Measurements from ENCODE around the gene TYROBP. TPM values are rescaled to one million over a fixed set of nuclear protein-coding genes. Genes with fewer than 3 reads are reported as not detected.

The TYROBP gene
- total RNA-seq, 2 donors from 2014 or later, result 30.6 to 60.7 TPM

DNA sequence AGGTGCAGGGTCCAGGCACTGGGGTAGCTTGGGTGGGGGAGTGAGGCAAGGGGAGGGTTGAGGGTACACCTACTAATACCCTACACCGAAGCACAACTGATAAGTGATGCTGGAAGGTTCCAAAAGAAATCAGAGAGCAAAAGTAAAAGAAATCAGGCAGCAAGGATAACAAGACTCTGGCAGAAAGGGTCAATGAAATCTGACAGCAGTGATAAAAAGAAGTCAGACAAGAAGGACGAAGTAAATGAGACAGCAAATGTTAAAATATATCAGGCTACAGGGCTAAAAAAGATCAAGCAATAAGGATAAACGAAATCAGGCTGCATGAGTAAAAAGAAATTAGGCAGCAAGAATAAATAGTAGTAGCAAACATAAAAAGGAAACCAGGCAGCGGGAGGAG lies 32.7 kb upstream of the TYROBP start:
- Histone ChIP-seq H3K36me3 (peaks cover 0 to 3% of the 10 kb centered on the region in 2 donors), H3K4me1 (replicated peaks) (peaks cover 7% of the 10 kb centered on the region), H3K27me3 (replicated peaks; ENCODE audit: insufficient read depth) (no peaks in the 10 kb centered on the region), H3K9me3 (no peaks in the 10 kb centered on the region), H3K27ac (no peak overlapping the region), H3K4me3 (no peak overlapping the region)
- no peak for DNase-seq (ENCODE audit: low spot score)
- no peak for TF ChIP-seq POLR2A (IDR thresholded peaks at IDR 0.05)
- TF ChIP-seq, protein P1, sequence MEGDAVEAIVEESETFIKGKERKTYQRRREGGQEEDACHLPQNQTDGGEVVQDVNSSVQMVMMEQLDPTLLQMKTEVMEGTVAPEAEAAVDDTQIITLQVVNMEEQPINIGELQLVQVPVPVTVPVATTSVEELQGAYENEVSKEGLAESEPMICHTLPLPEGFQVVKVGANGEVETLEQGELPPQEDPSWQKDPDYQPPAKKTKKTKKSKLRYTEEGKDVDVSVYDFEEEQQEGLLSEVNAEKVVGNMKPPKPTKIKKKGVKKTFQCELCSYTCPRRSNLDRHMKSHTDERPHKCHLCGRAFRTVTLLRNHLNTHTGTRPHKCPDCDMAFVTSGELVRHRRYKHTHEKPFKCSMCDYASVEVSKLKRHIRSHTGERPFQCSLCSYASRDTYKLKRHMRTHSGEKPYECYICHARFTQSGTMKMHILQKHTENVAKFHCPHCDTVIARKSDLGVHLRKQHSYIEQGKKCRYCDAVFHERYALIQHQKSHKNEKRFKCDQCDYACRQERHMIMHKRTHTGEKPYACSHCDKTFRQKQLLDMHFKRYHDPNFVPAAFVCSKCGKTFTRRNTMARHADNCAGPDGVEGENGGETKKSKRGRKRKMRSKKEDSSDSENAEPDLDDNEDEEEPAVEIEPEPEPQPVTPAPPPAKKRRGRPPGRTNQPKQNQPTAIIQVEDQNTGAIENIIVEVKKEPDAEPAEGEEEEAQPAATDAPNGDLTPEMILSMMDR (IDR thresholded peaks at IDR 0.05), result no peak
- TF ChIP-seq POLR2AphosphoS5 (IDR thresholded peaks at IDR 0.05), result no peak
- intact Hi-C loops (cut with DNase I), result no loop called here
- WGBS, result 51% methylated on average over 4 of the region's 4 CpGs

DNA sequence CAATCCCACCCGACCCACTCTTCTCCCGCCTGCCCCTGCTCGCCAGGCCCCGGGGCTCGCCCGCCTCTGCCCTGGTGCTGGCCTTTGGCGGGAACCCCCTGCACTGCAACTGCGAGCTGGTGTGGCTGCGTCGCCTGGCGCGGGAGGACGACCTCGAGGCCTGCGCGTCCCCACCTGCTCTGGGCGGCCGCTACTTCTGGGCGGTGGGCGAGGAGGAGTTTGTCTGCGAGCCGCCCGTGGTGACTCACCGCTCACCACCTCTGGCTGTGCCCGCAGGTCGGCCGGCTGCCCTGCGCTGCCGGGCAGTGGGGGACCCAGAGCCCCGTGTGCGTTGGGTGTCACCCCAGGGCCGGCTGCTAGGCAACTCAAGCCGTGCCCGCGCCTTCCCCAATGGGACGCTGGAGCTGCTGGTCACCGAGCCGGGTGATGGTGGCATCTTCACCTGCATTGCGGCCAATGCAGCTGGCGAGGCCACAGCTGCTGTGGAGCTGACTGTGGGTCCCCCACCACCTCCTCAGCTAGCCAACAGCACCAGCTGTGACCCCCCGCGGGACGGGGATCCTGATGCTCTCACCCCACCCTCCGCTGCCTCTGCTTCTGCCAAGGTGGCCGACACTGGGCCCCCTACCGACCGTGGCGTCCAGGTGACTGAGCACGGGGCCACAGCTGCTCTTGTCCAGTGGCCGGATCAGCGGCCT lies 32.1 kb upstream of the TYROBP start:
- DNase-seq (ENCODE audit: low spot score), result no peak
- peaks cover 7% of the 10 kb centered on the region for H3K4me1 ChIP-seq (replicated peaks)
- intact Hi-C loops (cut with DNase I), result no loop called here
- H3K27ac ChIP-seq, result no peak overlapping the region
- peaks cover 0 to 3% of the 10 kb centered on the region in 2 donors for H3K36me3 ChIP-seq
- no peaks in the 10 kb centered on the region for H3K9me3 ChIP-seq
- H3K27me3 ChIP-seq (replicated peaks; ENCODE audit: insufficient read depth), result no peaks in the 10 kb centered on the region
- no peak overlapping the region for H3K4me3 ChIP-seq
- TF ChIP-seq POLR2A (IDR thresholded peaks at IDR 0.05) (no peak), POLR2AphosphoS5 (IDR thresholded peaks at IDR 0.05) (no peak)
- TF ChIP-seq, protein P1 (IDR thresholded peaks at IDR 0.05), result no peak
- 93% methylated on average over 51 of the region's 51 CpGs for WGBS

DNA sequence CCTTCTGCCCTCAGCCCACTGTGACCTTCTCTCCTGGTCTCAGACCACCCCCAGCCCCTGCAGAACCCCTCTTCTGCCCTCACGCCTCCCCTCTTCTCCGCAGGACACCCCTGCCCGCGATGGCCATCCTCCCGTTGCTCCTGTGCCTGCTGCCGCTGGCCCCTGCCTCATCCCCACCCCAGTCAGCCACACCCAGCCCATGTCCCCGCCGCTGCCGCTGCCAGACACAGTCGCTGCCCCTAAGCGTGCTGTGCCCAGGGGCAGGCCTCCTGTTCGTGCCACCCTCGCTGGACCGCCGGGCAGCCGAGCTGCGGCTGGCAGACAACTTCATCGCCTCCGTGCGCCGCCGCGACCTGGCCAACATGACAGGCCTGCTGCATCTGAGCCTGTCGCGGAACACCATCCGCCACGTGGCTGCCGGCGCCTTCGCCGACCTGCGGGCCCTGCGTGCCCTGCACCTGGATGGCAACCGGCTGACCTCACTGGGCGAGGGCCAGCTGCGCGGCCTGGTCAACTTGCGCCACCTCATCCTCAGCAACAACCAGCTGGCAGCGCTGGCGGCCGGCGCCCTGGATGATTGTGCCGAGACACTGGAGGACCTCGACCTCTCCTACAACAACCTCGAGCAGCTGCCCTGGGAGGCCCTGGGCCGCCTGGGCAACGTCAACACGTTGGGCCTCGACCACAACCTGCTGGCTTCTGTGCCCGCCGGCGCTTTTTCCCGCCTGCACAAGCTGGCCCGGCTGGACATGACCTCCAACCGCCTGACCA lies 31.4 kb upstream of the TYROBP start:
- DNase-seq (ENCODE audit: low spot score), result no peak
- no peaks in the 10 kb centered on the region for H3K36me3 ChIP-seq
- peaks cover 7% of the 10 kb centered on the region for H3K4me1 ChIP-seq (replicated peaks)
- TF ChIP-seq POLR2AphosphoS5 (IDR thresholded peaks at IDR 0.05) (no peak), POLR2A (IDR thresholded peaks at IDR 0.05) (no peak)
- TF ChIP-seq, protein P1 (IDR thresholded peaks at IDR 0.05), result no peak
- intact Hi-C loops (cut with DNase I), result loop anchor here (5.0 kb wide), 1 partner anchor 182 kb away; the partner anchor contains the start of genes HSPB6 and PROSER3
- no peaks in the 10 kb centered on the region for H3K27me3 ChIP-seq (replicated peaks; ENCODE audit: insufficient read depth)
- H3K27ac ChIP-seq, result no peak overlapping the region
- no peak overlapping the region for H3K4me3 ChIP-seq
- no peaks in the 10 kb centered on the region for H3K9me3 ChIP-seq
- WGBS, result 94% methylated on average over 55 of the region's 55 CpGs

DNA sequence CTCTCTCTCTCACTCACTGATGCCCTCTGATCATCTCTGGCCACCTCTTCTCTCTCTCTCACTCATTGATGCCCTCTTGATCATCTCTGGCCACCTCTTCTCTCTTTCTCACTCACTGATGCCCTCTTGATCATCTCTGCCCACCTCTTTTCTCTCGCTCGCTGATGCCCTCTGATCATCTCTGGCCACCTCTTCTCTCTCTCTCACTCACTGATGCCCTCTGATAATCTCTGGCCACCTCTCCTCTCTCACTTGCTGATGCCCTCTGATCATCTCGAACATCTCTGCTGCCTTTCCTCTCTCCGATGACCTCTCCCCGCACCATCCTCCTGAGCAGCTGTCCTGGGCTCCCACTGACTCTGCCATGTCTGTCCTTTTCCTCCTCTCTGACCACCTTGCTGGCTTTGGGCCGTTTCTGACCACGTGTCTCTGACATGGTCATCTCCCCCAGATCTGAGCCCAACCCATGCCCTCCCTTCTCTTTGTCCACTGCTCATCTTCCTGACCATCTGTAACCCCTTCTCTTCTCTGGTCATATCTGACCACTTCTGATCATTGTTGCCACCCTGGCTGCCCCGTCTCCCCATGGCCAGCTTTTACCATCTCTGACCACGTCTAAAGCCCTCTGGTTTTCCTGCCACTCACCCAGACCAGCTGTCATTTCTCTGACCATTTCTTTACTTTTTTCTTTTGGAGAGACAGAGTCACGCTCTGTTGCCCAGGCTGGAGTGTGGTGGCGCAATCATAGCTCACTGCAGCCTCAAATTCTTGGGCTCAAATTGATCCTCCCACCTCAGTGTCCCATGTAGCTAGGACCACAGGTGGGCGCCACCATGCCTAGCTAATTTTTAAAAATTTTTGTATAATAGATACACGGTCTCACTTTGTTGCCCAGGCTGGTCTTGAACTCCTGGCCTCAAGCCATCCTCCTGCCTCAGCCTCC lies 30.5 kb upstream of the TYROBP start:
- H3K27ac ChIP-seq, result no peak overlapping the region
- no peak overlapping the region for H3K4me3 ChIP-seq
- no peaks in the 10 kb centered on the region for H3K36me3 ChIP-seq
- DNase-seq (ENCODE audit: low spot score), result no peak
- H3K27me3 ChIP-seq (replicated peaks; ENCODE audit: insufficient read depth), result no peaks in the 10 kb centered on the region
- intact Hi-C loops (cut with DNase I), result loop anchor here (5.0 kb wide), 1 partner anchor 181 kb away; the partner anchor contains the start of genes HSPB6 and PROSER3
- TF ChIP-seq POLR2A (IDR thresholded peaks at IDR 0.05) (no peak), POLR2AphosphoS5 (IDR thresholded peaks at IDR 0.05) (no peak)
- TF ChIP-seq, protein P1 (IDR thresholded peaks at IDR 0.05), result no peak
- WGBS, result 79% methylated on average over 13 of the region's 13 CpGs
- peaks cover 7% of the 10 kb centered on the region for H3K4me1 ChIP-seq (replicated peaks)
- no peaks in the 10 kb centered on the region for H3K9me3 ChIP-seq

All from prostate gland (tissue), 2 donors.